ENCODE data around the gene CCSAP.
"Not testable (repeated sequence)": the region's sequence is repeated elsewhere in the genome, so short reads cannot be mapped to it uniquely, and the experiment has no call there.

Gene CCSAP

DNA sequence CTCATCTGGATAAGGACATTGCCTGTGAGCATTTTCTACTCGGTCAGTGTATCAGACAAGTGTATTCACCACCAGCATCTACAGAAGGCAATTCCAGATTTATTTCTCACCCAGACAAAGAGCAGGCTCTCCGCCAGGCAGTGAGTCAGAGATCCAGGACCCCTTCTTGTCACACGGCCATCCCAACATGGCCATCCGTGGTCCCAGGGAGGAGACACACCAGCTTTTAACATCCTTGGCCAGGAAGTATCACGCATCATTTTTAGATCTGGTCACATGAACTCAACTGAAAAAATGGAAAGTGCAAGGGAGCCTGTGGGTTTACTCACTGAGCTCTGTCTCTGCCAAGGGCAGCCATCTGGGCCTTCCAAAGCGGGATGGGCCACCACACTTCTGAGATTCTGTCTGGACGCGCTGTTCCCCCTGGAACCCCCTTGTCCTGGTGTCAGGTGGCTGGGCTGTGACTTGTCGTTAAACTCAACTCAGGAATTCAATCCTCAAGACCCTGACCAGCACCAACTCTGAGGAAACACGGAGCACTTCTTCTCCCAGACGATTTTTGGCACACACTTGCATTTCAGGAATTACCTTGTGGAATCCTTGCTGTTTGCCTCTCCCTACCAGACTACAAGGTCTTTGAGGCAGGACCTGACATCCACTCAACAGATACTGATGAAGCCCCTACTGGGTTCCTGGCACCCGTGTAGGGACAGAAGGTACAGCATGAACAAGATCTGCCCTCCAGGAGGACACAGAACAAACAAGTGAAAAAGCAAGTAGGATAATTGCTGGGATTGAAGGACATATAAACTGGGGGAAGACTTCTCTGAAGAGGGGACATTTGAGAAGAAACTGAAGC is 21.6 kb upstream of the CCSAP start:
- no peak for DNase-seq

DNA sequence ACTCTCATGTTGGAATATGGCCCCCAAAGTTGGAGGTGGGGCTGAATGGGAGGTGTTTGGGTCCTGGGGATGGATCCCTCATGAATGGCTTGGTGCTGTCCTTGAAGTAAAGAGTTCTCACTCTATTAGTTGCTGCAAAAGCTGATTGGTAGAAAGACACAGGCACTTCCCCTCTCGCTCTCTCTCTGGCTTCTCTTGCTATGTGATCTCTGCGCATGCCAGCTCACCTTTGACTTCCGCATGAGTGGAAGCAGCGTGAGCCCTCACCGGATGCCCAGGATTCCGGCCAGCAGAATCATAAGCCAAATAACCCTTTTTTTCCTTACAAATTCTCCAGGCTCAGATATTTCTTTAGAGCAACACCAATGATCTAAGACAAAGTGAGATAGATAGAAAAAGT is 20.9 kb upstream of the CCSAP start:
- no peak for DNase-seq

DNA sequence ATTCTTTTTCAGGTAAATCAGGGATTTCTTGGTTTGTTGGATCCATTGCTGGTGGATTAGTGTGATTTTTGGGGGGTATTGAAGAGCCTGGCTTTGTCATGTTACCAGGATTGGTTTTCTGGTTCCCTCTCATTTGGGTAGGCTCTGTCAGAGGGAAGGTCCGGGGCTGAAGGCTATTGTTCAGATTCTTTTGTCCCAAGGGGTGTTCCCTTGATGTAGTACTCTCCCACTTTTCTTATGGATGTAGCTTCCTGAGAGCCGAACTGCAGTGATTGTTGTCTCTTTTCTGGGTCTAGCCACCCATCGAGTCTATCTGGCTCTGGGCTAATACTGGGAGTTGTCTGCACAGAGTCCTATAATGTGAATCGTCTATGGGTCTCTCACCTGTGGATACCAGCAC is 17.6 kb upstream of the CCSAP start:
- DNase-seq = no peak

DNA sequence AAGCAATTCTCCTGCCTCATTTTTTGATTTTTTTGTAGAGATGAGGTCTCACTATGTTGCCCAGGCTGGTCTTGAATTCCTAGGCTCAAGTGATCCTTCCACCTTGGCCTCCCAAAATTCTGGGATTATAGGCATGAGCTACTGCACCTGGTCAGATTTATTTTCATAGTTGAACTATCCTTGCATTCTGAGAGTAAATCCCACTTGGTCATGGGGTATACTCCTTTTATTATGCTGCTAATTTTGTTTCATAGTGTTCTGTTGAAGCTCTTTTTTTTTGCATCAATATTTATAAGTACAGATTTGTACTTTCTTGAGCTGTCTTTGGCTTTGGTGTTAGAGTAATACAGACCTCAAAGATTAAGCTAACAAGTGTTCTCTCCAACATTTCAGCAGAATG is 12.8 kb upstream of the CCSAP start:
- no peak for DNase-seq

DNA sequence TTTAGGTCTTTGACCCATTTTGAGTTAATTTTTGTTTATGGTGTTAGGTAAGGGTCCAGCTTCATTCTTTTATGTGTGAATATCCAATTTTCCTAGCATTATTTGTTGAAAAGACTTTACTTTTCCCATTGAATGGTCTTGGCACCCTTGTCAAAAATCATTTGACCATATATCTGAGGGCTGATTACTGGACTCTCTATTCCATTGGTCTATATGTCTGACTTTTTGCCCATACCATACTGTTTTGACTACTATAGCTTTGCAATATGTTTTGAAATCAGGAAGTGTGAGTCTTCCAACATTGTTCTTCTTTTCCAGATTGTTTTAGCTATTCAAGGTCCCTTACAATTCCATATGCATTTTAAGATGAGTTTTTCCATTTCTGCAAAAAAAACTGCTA is 11.4 kb upstream of the CCSAP start:
- DNase-seq = no peak

DNA sequence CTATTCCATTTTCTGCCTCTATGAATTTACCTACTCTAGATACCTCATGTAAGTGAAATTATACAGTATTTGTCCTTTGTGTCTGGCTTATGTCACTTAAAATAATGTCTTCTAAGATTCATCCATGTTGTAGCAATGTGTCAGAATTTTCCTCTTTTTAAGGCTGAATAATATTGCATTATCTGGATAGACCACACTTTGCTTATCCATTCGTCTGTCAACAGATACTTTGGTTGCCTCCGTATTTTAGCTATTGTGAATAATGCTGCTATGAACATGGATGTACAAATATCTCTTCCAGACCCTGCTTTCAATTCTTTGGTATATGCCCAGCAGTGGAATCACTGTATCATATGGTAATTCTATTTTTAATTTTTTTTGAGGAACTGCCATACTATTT is 10.1 kb upstream of the CCSAP start:
- no peak for DNase-seq

DNA sequence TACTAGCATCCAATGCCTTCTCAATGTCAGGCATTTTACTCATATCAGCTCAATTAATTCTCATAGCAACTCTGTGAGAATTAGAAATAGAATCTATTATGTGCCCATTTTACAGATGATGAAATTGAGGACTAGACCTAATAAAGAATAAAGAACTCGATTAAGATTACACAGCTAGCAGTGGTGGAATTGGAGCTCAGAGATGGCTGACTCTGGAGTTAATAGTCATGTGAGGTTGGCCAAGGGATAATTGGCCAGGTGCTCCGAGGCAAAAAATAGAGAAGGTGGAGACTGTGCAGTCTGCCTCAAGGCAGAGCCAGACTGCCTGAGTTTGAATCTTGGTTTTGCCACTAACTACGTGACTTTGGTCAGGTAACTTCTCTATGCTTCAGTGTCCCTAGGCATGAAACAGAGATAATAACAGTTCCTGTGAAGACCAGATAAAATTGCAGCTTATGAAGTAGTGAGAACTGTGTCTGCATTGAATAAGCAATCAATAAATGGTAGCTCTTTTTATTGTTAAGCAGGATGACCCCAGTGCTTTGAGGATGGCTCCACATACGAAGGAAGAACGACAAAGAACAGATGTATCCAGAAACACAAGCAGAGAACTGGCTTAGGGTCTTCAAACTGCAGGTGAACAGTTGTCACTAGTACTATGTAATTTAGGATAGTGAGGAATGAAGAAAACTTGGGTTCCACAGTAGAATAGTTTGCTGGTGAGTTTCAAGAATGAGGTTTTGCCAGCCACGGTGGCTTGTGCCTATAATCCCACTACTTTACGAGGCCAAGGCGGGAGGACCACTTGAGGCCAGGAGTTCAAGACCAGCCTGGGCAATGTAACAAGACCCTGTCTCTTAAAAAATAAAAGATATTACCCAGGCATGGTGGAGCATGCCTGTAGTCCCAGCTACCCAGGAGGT is 6.9 kb upstream of the CCSAP start:
- DNase-seq = no peak

DNA sequence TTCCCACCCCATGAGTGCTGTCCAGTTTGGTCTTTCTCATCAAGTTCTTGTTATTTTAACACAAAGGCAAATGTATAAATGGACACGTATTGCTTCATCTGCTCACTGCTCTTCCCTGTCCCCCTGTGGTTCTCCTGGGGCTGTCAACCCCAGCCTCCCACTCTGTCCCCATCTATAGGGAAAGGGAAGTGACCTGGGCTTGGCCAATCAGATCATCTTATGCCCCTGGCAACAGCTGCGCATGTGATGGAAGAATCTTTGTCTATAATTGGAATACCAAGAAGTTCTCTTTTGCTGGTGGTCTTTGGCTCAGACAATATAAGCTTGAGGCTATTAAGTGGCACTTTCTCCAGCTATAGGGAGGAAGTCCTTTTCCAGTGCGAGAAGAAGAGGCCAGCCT is 4.7 kb upstream of the CCSAP start:
- no peak for DNase-seq

DNA sequence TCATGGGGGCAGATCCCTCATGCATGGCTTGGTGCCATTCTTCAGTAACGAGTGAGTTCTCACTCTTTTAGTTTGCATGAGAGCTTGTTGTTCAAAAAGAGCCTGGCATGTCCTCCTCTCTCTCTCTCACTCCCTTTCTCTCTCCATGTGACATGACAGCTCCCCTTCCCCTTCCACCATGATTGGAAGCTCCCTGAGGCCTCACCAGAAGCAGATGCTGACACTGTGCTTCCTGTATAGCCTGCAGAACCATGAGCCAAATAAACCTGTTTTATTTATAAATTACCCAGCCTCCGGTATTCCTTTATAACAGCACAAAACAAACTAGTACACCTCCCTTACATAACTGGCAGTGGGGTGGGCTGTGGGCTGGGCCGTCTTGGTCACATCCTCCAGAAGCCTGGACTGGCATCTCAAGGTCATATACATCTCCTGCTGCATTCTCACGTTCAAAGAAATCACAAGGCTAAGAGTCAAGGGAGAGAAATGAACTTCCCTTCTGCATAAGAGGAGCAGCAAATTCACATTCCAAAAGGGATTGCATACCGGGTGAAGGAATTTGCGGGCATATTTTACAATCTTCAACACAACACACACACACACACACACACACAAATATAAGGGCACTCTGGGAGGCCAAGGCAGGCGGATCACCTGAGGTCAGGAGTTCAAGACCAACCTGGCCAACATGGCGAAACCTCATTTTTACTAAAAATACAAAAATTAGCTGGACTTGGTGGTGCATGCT is 2.3 kb upstream of the CCSAP start:
- no peak for DNase-seq

DNA sequence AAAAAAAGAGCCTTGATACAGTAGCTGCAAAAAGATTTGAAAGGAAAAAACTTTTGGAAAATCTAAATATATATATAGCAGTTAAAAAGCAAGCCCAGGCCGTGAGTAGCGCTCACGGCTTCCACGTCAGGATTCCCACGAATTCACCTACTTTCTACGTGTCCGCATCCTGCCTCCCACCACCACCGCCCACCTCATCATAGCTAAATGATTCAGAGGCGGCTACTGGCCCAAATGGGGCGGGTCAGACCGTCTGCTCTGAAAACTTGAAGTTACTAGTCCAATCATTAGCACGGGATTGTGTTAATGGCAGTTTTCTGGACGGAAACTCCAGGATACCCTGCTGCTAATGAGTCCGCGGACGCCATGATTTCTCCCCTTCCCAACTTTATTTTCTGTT is 1.3 kb upstream of the CCSAP start:
- peak; percentile 11 for DNase-seq

DNA sequence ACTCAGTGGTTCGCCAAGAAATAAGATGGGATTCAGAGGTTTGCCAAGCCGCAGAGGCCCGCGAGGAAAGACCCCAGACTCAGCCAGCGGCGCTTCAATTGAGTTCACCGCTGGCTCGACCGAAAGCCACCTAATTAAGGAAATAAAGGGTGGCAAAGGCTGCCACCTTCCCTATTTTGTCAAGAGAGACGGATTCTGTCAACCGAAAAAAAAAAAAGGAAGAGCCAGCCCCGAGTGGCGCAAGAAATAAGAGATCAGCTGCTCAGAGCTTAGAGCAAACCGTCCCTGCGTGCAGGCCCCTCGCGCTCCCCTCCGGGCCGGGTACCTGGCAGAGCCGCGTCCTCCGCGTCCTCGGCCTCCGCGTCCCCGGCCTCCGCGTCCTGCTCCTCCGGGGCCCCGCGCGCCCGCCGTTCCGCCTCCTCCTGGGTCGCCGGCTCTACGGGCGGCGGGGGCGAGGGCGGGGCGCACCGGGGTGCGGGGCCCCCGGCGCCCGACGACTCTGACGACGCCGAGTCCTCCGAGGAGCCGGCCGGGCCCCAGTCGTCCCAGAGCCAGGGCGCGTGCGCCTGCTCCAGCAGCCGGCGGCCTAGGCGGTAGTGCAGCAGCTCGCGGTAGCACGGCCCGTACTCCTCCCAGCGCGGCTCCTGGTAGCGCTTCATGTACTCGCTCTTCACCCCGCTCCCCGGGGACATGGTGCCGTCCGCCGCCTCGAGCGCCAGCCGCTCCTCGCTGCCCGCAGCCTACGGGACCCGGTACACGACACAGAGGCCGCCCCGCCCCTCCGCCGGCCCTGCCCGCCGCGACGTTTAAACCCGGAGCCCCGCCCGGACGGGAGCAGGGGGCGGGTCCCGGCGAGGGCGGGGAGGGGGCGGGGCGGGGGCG is 832 bp downstream of the CCSAP start:
- DNase-seq = peak; percentile 65

DNA sequence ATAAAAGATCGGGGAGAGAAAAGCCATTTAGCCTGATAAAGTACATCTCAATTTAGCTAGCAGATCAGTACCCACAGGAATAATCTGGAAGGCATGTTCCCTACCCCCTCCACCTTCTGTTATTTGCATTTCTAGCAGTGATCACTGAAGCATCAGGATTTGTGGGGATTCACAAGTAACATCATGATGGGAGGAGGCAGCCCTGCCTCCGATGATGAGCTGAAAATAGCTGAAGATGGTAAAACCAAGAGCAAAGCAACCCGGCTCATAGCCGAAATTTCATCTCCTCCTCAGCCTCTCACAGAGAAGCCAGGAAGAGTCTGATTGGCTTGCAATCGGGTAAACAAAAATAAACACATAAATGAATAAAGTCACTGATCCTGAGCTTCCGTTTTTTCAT is 2.4 kb downstream of the CCSAP start:
- DNase-seq = no peak

DNA sequence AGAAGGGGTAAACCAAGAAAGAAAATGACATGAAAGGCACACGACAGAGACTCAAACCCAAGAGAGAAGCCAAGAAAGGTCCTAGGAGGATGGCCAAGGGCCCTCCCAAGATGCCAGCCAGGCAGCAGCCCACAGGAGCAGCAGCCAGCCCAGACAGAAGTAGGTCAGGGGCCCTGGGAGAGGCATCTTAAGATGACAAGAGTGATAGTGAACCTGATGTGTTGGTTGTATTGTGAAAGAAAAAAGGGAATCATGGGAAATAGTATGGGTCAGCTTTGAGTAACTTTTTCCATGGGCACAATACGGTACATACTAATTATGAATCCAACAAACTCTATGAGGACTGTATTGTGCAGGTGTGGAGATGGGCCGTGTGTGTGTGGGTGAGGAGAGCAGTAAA is 3.3 kb downstream of the CCSAP start:
- no peak for DNase-seq

DNA sequence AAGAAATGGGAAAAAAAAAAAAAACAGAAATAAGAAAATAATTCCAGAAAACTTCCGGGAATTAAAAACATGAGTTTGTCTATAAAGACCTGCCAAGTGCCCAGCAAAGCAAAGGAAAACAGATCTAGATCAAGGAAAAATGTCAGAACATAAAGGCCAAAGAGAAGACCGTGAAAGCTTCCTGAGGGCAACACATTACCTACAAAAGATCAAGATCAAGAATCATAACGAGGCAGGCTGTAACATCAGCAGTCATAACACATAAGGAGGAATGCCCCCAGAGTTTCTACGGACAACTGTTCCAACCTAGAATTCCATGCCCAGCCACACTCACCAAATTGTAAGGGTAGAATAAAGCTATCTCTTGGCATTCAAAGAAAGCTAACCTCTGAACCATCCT is 3.8 kb downstream of the CCSAP start:
- DNase-seq = no peak

DNA sequence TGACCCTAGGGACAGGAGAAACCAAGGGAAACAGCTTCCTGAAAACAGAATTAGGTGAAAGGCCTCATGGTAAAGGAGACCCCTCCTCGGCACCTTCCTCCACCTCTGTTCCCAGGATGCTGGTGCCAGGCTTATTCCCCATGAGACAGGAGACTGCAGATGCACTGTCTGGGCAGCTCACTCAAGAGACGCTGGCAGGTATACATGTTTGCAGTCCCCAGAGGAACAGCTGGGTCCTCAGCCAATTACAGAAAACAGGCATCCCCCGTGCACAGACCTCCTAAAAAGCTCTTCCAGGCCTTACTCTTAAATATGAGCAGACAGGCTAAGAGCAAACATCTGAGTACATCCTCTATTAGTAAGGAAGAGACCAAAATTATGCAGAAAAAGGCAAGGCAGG is 6.5 kb downstream of the CCSAP start:
- DNase-seq = no peak

DNA sequence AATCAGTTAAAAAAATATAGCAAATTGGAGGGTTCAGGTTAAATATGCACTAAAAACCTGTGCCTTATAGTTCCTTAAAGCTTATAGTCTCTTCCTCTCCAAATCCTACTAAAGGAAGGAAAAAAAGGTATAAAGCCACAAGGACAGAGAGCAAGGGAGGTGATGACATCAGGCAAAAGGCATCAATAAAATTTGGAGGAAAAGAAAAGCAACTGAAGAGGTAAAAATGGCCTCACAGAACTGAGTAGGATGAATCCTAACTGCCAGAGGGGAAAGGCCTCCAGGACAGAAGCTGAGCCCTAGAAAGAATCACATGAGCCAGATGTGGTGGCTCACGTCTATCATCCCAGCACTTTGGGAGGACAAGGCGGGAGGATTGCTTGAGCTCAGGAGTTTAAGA is 8.1 kb downstream of the CCSAP start:
- DNase-seq = no peak

DNA sequence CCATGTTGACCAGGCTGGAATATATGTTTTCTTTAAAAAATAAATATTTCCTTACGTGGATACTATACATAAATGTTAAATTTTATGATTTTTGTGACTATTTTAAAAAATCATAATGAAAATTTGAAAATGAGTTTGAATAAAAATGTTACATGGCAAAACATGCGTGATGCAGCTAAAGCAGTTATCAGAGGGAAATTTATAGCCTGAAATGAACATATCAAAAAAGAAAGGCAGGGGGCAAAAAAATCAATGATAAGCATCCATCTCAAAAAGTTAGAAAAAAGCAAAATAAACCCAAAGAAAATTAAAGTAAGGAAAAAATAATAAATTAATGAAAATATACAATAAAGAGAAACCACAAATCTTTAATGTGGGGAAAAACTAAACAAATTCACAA is 8.6 kb downstream of the CCSAP start:
- no peak for DNase-seq

DNA sequence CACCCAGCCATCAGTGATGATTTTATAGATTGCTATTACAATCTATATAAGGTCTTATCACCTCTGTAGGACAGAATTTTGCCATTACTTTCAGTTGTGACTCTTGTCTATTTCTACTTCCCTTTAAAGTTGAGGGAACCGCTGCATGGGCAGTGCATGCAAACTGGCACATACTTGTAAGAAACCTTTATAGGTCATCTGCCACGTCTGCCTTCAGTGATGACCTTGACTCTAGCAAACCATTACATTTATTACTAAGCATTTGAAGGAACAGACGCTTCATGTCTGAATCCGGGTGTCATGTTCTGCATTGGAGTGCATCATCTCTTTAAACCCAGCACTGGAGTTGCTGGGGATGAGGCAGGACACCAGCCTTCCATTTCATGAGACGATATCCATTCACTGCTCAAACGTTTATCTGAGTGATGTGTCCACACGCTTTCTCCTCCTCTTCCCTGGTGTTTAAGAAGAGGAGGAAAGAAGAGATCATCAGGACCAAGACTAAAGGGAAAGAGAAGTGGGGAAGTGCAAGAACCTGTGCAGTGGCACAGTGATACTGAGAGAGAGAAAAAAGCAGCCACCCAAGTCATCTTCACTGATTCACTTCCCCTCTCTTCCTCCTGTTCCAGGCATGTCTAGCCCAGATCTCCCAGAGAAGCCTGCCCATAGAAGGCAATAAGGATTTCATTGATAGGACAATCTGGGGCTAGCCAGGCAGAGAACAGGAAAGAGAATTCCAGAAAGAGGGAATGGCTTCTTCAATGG is 14.1 kb downstream of the CCSAP start:
- DNase-seq = no peak

DNA sequence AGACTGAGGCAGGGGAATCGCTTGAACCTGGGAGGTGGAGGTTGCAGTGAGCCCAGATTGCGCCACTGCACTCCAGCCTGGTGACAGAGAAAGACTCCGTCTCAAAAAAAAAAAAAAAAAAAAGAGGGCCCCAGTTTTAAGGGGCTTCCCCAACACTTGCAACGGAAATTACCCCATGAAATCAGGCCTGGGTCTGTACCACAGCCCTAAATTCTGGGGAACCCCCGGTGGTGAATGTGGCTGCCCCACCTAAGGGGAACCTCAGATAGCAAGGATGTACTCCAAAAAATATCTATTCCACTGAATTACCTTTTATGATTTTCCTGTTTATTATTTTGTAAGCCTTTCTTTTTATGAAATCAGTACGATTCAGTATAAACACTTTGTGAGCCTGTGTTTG is 15.1 kb downstream of the CCSAP start:
- DNase-seq = not testable (repeated sequence)

DNA sequence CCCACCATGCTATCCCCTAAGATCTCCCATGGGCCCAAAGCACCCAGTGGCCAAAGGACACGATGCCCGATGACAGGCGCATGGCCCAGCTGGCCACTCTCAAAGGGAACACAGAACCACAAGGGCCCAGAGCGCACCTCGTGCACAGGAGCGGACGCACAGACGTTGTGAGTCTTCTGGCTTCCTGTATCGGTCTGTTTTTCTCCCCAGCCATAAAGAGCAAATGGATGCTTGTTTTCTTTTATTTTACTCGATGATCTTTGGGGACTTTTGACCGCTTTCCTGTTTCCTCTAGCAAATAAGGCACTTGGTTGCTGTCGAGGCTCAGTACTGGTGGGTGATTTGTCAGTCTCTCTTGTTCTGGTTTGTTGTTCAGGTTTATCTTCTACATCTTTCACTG is 16.2 kb downstream of the CCSAP start:
- DNase-seq = no peak

DNA sequence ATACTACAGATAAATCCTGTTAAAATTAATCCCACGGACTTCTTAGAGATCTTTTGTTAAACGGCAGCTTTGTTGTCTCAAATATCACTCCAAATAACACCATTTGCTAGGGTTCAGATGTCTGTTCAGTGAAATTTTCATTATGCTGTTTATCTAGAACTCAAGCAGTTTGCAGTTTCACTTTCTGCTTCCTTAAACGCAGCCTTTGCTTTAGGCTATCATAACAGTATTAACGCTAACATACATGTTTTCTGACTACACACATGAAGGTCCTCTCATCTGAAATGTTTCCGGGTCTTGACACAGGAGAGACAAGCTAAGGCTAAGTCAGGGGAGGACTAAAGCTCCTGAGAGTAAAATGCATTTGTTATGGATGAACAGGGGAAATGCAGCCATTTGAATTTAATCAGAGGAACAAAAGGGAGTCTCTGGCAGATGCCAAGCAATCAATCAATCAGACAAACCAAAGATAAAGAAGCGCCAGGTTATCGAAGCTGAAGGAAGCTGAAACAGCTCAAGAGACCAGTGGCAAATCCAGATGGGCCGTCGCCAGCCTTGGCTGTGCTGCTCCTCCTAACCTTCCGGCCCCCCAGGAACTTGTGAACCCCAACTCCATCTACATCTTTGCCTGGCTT is 16.9 kb downstream of the CCSAP start:
- no peak for DNase-seq

Data from NCI-H510A treated with DMSO at 0.1 percent for 48 hours (cell line).